ENCODE data around the gene SLC30A3. TPM values are rescaled to one million over a fixed set of nuclear protein-coding genes. Genes with fewer than 3 reads are reported as not detected.
"Not testable (repeated sequence)": the region's sequence is repeated elsewhere in the genome, so short reads cannot be mapped to it uniquely, and the experiment has no call there.

The SLC30A3 gene
- polyA plus RNA-seq, 6 donors from 2014 or later, result 0.06 to 0.16 TPM; not detected in 4

GRCh38 chr2:27281442-27281841 lies 18.6 kb upstream of the SLC30A3 start:
- Mint-ChIP-seq H3K27ac (no peak overlapping the region), H3K27me3 (peaks cover 23 to 37% (median 25%) of the 10 kb centered on the region in 3 donors), H3K4me1 (peaks cover 6% of the 10 kb centered on the region in 3 donors), H3K9me3 (no peaks in the 10 kb centered on the region), H3K4me3 (no peak overlapping the region), H3K36me3 (no peaks in the 10 kb centered on the region)
- ATAC-seq (ENCODE audit: low read depth in 2 of 2) (no peak), DNase-seq (no peak)

DNA sequence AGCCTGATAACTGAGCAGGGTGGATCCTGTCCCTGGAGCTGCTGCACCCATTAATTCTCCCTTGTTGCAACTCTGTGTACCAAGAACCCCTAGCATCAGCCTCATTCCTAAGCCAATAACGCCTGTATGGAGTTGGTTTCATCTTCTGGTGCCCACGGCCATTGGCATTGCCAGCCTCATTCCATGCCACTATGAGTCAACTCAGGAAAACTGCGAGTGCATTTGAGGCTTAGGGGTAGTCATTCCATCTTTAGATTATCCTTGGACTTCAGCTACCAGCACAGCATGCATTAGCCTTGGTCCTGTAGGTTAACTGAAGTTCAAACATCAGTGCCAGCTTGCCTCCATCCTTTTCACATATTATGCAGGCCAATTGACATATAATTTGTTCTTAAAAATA lies 18.0 kb upstream of the SLC30A3 start:
- H3K36me3 Mint-ChIP-seq, result no peaks in the 10 kb centered on the region
- H3K9me3 Mint-ChIP-seq, result no peaks in the 10 kb centered on the region
- DNase-seq (no peak), ATAC-seq (ENCODE audit: low read depth in 2 of 2) (no peak)
- peak overlapping the region in 1 of 6 donors; percentile 66 for H3K27ac Mint-ChIP-seq
- H3K27me3 Mint-ChIP-seq, result peaks cover 24 to 40% (median 25%) of the 10 kb centered on the region in 3 donors
- peak overlapping the region in 1 of 8 donors; percentile 60 for H3K4me3 Mint-ChIP-seq
- H3K4me1 Mint-ChIP-seq, result peaks cover 6% of the 10 kb centered on the region in 3 donors

GRCh38 chr2:27278010-27278409 lies 15.2 kb upstream of the SLC30A3 start:
- Mint-ChIP-seq H3K27me3 (peaks cover 21 to 46% (median 43%) of the 10 kb centered on the region in 3 donors), H3K4me3 (no peak overlapping the region), H3K27ac (no peak overlapping the region), H3K36me3 (no peaks in the 10 kb centered on the region), H3K9me3 (peaks cover 0 to 1% (median 0%) of the 10 kb centered on the region in 7 donors), H3K4me1 (peaks cover 6% of the 10 kb centered on the region in 3 donors)
- ATAC-seq (ENCODE audit: low read depth in 2 of 2), result no peak
- DNase-seq, result no peak

DNA sequence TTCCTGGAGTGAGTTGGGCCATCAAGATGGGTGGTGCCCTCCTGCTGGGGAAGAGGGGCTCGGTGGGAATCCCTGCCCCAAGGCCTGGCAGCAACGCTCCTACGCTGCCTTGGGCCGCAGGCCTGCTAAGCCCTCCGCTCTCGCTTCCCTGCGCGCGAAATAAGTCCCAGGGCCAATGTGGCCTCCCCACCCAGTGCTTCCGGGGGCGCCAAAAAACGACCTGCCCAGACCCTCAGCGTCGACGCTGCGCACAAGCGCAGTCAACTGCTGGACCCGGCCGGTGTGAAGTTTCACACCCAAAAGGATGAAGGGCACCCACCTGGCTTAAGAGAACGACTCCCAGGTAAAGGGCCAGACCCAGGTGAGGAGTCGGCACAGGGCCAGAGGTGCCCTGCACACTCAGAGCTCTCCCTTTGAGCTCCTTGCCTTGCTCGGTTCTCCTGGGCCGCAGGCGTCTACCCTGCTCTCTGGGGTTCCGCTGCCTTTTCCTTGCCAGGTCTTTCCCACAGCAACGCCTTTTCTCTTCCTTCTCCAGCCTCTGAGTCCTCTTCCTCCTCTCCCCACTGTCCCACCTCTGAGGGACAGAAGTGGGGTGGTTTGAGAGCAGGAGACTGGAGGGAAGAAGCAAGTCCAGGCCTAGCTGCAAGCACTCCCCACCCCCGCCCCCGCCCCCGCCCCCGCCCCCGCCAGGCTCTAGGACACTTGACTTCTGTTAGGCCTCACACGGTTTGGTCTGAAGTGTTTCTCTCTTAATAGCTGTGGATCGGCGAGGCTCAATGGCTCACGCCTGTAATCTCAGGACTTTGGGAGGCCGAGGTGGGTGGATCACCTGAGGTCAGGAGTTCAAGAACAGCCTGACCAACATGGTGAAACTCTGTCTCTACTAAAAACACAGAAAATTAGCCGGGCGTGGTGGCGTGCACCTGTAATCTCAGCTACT lies 12.6 kb upstream of the SLC30A3 start, which contains the start of gene DNAJC5G:
Gene DNAJC5G (plus strand): TSS at position 223 of the 940 bp plus-strand sequence. CDS start 1,296 bp downstream, outside the sequence.
- ATAC-seq (ENCODE audit: low read depth in 2 of 2) (no peak), DNase-seq (no peak)
- H3K27me3 Mint-ChIP-seq, result peaks cover 24 to 32% (median 28%) of the 10 kb centered on the region in 3 donors
- H3K36me3 Mint-ChIP-seq, result no peaks in the 10 kb centered on the region
- H3K4me3 Mint-ChIP-seq, result no peak within 1 kb of the TSS
- peaks cover 6% of the 10 kb centered on the region in 3 donors for H3K4me1 Mint-ChIP-seq
- no peak within 1 kb of the TSS for H3K27ac Mint-ChIP-seq
- peaks cover 0 to 1% (median 0%) of the 10 kb centered on the region in 7 donors for H3K9me3 Mint-ChIP-seq

DNA sequence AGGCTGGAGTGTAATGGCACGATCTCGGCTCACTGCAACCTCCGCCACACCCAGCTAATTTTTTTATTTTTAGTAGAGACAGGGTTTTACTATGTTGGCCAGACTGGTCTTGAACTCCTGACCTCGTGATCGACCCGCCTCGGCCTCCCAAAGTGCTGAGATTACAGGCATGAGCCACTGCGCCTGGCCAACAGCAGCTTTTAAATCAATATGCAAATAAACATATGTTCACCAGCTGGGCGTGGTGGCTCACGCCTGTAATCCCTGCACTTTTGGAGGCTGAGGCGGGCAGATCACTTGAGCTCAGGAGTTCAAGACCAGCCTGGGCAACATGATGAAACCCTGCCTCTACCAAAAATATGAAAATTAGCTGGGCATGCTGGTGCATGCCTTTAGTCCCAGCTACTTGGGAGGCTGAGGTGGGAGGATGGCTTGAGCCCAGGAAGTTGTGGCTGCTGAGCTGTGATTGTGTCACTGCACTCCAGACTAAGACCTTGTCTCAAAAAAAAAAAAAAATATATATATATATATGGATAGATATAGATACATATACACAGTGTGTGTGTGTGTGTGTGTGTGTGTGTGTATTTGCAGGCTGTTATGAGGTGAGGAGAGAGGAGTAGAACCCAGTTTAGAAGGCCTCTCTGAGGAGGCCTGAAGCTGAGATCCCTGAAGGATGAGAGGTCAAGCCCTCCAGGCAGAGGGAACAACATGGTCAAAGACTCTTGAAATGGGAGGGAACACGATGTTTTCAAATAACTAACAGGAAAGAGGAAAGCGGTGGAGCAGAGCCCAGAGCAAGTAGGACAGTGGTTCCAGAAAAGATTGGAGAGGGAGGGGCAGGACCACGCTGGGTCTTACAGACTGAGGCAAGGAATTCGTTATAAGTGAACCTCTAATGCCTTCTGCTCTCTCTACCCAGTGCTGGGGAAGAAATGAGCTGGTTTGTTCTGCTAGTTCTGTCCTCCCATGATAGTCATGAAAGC lies 10.0 kb upstream of the SLC30A3 start:
- not testable (repeated sequence) for ATAC-seq (ENCODE audit: low read depth in 2 of 2); H3K9me3 Mint-ChIP-seq; H3K4me3 Mint-ChIP-seq; H3K4me1 Mint-ChIP-seq; H3K27ac Mint-ChIP-seq; H3K36me3 Mint-ChIP-seq; DNase-seq
- peaks cover 24 to 38% (median 34%) of the 10 kb centered on the region in 3 donors for H3K27me3 Mint-ChIP-seq

DNA sequence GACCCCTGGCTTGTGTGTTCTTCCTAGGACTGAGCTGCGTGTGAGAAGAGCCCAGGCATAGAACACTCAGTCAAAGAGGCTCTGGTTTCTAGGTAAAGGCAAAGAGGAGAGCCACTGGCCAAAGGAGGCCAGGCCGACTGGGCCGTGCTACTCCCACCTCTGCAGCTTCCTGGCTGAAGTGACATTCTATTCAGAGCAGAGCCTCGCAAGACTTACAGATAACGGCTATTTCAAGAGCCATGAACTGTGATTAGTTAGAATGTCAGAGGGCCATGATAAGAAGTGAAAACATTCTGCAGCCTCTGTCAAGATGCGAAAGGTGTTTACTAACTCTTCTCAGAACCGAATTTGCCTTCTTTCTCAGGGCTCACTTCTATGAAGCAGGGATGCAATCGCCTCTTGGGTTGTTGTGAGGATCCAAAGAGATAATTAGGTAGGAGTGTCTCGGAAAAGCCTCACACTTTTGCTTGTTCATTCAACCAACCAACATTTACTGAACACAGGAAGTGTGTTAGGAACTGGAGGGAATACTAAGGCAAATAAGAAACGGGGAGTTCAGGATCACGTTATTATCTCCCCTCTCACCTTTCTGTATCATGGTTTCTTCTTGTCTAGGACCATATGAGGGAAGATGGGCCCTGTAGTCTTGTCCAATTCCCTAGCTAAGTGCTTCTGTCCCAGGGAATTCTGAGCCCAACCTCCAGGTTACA lies 8.9 kb upstream of the SLC30A3 start:
- no peak overlapping the region for H3K27ac Mint-ChIP-seq
- H3K9me3 Mint-ChIP-seq, result peaks cover 0 to 1% (median 0%) of the 10 kb centered on the region in 7 donors

GRCh38 chr2:27270670-27271069 lies 7.8 kb upstream of the SLC30A3 start:
- DNase-seq (no peak), ATAC-seq (ENCODE audit: low read depth in 2 of 2) (peak; percentile 37 to 40)
- no peak overlapping the region for H3K4me3 Mint-ChIP-seq
- H3K4me1 Mint-ChIP-seq, result no peaks in the 10 kb centered on the region
- no peaks in the 10 kb centered on the region for H3K36me3 Mint-ChIP-seq
- H3K9me3 Mint-ChIP-seq, result peaks cover 0 to 1% (median 0%) of the 10 kb centered on the region in 7 donors
- no peak overlapping the region for H3K27ac Mint-ChIP-seq
- peaks cover 16 to 30% (median 26%) of the 10 kb centered on the region in 3 donors for H3K27me3 Mint-ChIP-seq

More for the DNA sequence above, 8.9 kb upstream of the SLC30A3 start:
- Mint-ChIP-seq H3K4me3 (no peak overlapping the region), H3K4me1 (no peaks in the 10 kb centered on the region), H3K27me3 (peaks cover 20 to 37% (median 26%) of the 10 kb centered on the region in 3 donors), H3K36me3 (no peaks in the 10 kb centered on the region)
- ATAC-seq (ENCODE audit: low read depth in 2 of 2) (no peak), DNase-seq (no peak)

DNA sequence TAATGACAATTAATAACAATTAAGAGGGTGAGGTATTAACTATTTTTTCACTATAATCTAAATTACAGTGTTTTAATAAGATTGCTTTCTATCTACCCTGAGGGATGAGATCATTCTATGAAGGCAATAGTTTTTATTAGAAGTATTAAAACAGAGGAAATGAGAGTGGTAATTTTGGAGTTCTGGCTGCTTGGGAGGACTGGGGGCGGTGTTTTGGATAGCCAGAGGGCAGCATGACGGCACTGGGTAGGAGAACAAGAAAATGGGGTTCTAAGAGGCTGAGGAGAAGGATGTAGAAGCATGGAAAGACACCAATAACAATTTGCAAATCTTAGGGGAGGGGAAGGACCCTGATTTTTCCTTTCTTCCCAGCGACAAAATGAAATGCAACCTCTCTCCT lies 7.3 kb upstream of the SLC30A3 start:
- H3K27me3 Mint-ChIP-seq, result peaks cover 22 to 29% (median 26%) of the 10 kb centered on the region in 3 donors
- no peaks in the 10 kb centered on the region for H3K36me3 Mint-ChIP-seq
- DNase-seq, result no peak
- peaks cover 0 to 1% (median 0%) of the 10 kb centered on the region in 7 donors for H3K9me3 Mint-ChIP-seq
- ATAC-seq (ENCODE audit: low read depth in 2 of 2), result no peak
- H3K4me1 Mint-ChIP-seq, result peaks cover 0 to 4% (median 4%) of the 10 kb centered on the region in 3 donors
- no peak overlapping the region for H3K4me3 Mint-ChIP-seq
- H3K27ac Mint-ChIP-seq, result peak overlapping the region in 1 of 6 donors; percentile 22

DNA sequence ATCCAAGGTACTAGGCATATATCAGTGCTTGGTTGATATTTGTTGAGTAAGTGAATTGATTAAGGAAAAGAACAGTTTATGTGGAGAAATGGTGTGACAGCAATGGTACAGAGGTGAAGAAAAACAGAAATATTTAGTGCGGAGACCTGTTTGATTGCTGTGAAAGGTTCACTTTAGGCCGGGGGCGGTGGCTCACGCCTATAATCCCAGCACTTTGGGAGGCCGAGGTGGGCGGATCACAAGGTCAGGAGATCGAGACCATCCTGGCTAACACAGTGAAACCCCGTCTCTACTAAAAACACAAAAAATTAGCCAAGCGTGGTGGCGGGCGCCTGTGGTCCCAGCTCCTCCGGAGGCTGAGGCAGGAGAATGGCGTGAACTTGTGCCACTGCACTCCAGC lies 5.4 kb upstream of the SLC30A3 start:
- H3K4me1 Mint-ChIP-seq, result peaks cover 12 to 18% (median 12%) of the 10 kb centered on the region in 3 donors
- H3K27ac Mint-ChIP-seq; ATAC-seq (ENCODE audit: low read depth in 2 of 2); H3K4me3 Mint-ChIP-seq; DNase-seq; H3K9me3 Mint-ChIP-seq; H3K36me3 Mint-ChIP-seq: not testable (repeated sequence)
- peaks cover 21 to 30% (median 26%) of the 10 kb centered on the region in 3 donors for H3K27me3 Mint-ChIP-seq

- no peaks in the 10 kb centered on the region for H3K9me3 Mint-ChIP-seq
- H3K27ac Mint-ChIP-seq, result peak overlapping the region in 3 of 6 donors; percentile 9 to 71 (median 71)
- peak overlapping the region in 7 of 8 donors; percentile 20 to 96 (median 79) for H3K4me3 Mint-ChIP-seq
- no peak for ATAC-seq (ENCODE audit: low read depth in 2 of 2)
- DNase-seq, result no peak
- peaks cover 34 to 41% (median 40%) of the 10 kb centered on the region in 3 donors for H3K27me3 Mint-ChIP-seq
- peaks cover 0 to 15% of the 10 kb centered on the region in 2 donors for H3K36me3 Mint-ChIP-seq
- peaks cover 26 to 32% (median 27%) of the 10 kb centered on the region in 3 donors for H3K4me1 Mint-ChIP-seq
Observed at GRCh38 chr2:27265536-27265870, 2.7 kb upstream of the SLC30A3 start.

DNA sequence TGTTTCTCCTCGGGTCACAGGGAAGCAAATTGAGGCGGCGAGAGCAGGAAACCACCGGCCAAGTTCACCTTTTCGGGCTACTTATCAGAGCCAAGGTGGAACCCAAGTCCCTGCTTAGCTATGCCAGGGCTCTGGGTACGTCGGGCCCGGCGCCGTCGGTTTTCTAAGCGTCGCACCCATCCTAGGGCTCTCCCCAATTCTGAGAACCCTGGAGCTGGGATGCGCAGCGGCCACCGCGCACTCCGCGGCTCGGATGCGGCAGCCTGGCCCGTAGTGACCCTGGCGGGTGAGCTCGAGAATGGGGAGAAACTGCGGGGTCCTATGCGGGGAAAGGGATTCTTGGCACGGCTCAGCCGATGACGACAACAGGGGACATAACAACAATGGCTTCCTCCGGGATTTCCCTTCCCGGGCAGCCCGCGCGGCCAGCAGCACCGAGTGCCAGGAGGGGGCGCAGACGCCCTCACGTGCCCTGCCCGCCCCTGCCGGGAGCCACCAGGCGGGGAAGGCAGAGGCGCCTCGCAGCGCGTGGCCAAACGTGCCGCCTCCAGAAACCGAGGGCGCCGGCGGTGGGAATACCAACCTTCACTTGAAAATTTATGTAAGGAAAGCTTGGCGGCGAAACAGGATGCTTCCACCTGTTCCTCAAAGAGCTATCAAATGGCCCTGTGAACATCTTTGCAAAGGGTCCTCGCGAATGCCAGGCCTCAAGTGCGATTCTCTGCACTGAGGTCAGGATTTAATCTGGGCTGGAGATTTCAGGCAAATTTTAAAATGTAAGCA lies 2.1 kb upstream of the SLC30A3 start:
- Mint-ChIP-seq H3K27me3 (peaks cover 35 to 44% (median 41%) of the 10 kb centered on the region in 3 donors), H3K27ac (peak overlapping the region in 5 of 6 donors; percentile 36 to 89 (median 78)), H3K4me1 (peaks cover 26 to 32% (median 27%) of the 10 kb centered on the region in 3 donors), H3K36me3 (peaks cover 0 to 15% of the 10 kb centered on the region in 2 donors), H3K4me3 (peak overlapping the region; percentile 72 to 96 (median 94)), H3K9me3 (no peaks in the 10 kb centered on the region)
- ATAC-seq (ENCODE audit: low read depth in 2 of 2) (peak; percentile 78 to 82), DNase-seq (peak; percentile 68)

Data from naive B cell (primary cell).